ENCODE data around the gene CEACAM3. TPM values are rescaled to one million over a fixed set of nuclear protein-coding genes. Genes with fewer than 3 reads are reported as not detected.

CEACAM3 gene
- total and polyA plus RNA-seq, 2 donors from 2014 or later: 0.69 TPM; not detected in 1

DNA sequence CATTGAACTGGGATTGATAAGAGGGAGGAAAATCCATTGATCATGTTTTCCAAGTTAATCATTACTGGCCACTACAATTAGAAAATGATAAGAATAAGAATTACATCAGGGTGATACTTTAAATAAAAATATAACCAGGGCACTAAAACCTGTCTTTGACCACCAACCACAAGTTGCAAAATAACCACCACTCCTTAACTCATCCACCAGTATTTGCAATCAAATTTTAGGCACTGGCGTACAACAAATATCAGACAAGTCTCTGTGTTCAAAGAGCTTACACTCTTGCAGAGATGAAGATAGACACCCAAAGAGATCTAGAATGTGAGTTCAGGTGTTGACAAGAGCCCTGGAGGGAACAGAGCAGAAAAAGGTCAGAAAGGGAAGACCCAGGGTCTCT lies 514 bp downstream of the CEACAM3 start:
- FAIRE-seq (no peak), DNase-seq (no peak)
- Histone ChIP-seq H3K4me1 (ENCODE audit: control insufficient read depth in 2 of 3, insufficient read depth in 2 of 3, low read depth in 1 of 3, low read length in 3 of 3) (no peaks in the 10 kb centered on the region), H3K27ac (ENCODE audit: low read depth in 2 of 2, low read length in 2 of 2) (no peak overlapping the region), H3K27me3 (ENCODE audit: control insufficient read depth, insufficient read depth, low read length) (no peaks in the 10 kb centered on the region), H3K9me3 (ENCODE audit: control insufficient read depth in 2 of 3, insufficient read depth in 1 of 3, low read length in 3 of 3) (peaks cover 0 to 3% (median 0%) of the 10 kb centered on the region in 3 donors), H3K4me3 (ENCODE audit: low read length in 3 of 3) (no peak overlapping the region), H3K36me3 (ENCODE audit: control insufficient read depth in 2 of 3, insufficient read depth in 3 of 3, low read length in 3 of 3) (no peaks in the 10 kb centered on the region), H3K9ac (ENCODE audit: low read length in 3 of 3) (no peak overlapping the region)
- TF ChIP-seq, protein P1, sequence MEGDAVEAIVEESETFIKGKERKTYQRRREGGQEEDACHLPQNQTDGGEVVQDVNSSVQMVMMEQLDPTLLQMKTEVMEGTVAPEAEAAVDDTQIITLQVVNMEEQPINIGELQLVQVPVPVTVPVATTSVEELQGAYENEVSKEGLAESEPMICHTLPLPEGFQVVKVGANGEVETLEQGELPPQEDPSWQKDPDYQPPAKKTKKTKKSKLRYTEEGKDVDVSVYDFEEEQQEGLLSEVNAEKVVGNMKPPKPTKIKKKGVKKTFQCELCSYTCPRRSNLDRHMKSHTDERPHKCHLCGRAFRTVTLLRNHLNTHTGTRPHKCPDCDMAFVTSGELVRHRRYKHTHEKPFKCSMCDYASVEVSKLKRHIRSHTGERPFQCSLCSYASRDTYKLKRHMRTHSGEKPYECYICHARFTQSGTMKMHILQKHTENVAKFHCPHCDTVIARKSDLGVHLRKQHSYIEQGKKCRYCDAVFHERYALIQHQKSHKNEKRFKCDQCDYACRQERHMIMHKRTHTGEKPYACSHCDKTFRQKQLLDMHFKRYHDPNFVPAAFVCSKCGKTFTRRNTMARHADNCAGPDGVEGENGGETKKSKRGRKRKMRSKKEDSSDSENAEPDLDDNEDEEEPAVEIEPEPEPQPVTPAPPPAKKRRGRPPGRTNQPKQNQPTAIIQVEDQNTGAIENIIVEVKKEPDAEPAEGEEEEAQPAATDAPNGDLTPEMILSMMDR (IDR thresholded peaks at IDR 0.05; ENCODE audit: borderline replicate concordance, extremely low read depth, insufficient read depth): no peak
- intact Hi-C loops (cut with DNase I): no loop called here

DNA sequence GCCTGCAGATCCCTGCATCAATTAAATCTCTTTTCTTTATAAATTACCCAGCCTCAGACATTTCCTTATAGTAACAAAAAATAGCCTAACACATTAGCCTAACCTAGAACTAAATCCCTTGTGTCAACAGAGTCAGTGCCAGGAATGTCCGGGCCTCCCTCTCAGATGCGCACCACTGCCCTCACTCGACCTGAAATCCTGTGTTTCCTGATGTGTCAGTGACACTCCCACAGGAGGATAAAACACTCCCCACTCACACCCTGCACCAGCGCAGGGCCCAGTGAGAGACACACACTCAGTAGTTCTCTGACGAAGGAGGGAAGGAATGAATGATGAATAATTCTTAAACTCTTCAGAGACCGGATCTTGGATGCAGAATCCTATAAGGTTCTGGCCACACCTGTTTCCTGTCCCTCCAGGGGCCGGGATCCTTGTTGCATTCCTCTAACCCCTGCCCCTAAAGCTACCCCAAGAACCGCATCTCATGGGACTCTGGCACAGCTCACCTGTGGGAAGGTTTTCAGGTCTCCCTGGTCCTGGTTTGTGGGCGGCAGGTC lies 3.1 kb downstream of the CEACAM3 start:
- FAIRE-seq (no peak), DNase-seq (peak; percentile 52 to 79 (median 77))
- no peaks in the 10 kb centered on the region for H3K27me3 ChIP-seq (ENCODE audit: control insufficient read depth, insufficient read depth, low read length)
- H3K4me3 ChIP-seq (ENCODE audit: low read length in 3 of 3): no peak overlapping the region
- peaks cover 0 to 3% (median 0%) of the 10 kb centered on the region in 3 donors for H3K9me3 ChIP-seq (ENCODE audit: control insufficient read depth in 2 of 3, insufficient read depth in 1 of 3, low read length in 3 of 3)
- no peaks in the 10 kb centered on the region for H3K36me3 ChIP-seq (ENCODE audit: control insufficient read depth in 2 of 3, insufficient read depth in 3 of 3, low read length in 3 of 3)
- TF ChIP-seq, protein P1 (IDR thresholded peaks at IDR 0.05; ENCODE audit: borderline replicate concordance, extremely low read depth, insufficient read depth): no peak
- no peak overlapping the region for H3K9ac ChIP-seq (ENCODE audit: low read length in 3 of 3)
- no peaks in the 10 kb centered on the region for H3K4me1 ChIP-seq (ENCODE audit: control insufficient read depth in 2 of 3, insufficient read depth in 2 of 3, low read depth in 1 of 3, low read length in 3 of 3)
- intact Hi-C loops (cut with DNase I): no loop called here
- H3K27ac ChIP-seq (ENCODE audit: low read depth in 2 of 2, low read length in 2 of 2): no peak overlapping the region

DNA sequence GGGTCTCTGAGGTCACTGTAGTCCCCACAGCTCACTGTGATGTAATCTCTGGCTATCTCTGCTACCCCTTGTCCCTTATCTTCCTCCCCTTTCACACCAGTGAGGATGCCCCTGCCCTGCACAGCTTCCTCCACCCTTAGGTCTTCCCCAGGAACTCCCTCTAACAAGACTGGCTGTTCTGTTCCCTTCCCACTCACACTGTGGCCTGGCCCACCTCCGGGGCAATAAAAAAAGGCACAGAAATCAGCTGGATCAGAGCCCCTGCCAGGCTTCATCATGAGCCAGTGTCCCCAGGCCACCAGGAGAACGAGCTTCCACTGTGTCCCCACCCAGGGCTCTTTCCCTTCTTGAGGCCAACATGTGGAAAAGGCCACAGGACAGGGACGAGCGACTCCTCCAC lies 4.6 kb downstream of the CEACAM3 start:
- FAIRE-seq: no peak
- no peaks in the 10 kb centered on the region for H3K36me3 ChIP-seq (ENCODE audit: control insufficient read depth in 2 of 3, insufficient read depth in 3 of 3, low read length in 3 of 3)
- no peaks in the 10 kb centered on the region for H3K4me1 ChIP-seq (ENCODE audit: control insufficient read depth in 2 of 3, insufficient read depth in 2 of 3, low read depth in 1 of 3, low read length in 3 of 3)
- peaks cover 0 to 3% (median 0%) of the 10 kb centered on the region in 3 donors for H3K9me3 ChIP-seq (ENCODE audit: control insufficient read depth in 2 of 3, insufficient read depth in 1 of 3, low read length in 3 of 3)
- TF ChIP-seq, protein P1 (IDR thresholded peaks at IDR 0.05; ENCODE audit: borderline replicate concordance, extremely low read depth, insufficient read depth): no peak
- no peak overlapping the region for H3K9ac ChIP-seq (ENCODE audit: low read length in 3 of 3)
- H3K27ac ChIP-seq (ENCODE audit: low read depth in 2 of 2, low read length in 2 of 2): no peak overlapping the region
- intact Hi-C loops (cut with DNase I): no loop called here
- no peak overlapping the region for H3K4me3 ChIP-seq (ENCODE audit: low read length in 3 of 3)
- H3K27me3 ChIP-seq (ENCODE audit: control insufficient read depth, insufficient read depth, low read length): no peaks in the 10 kb centered on the region
- no peak for DNase-seq

DNA sequence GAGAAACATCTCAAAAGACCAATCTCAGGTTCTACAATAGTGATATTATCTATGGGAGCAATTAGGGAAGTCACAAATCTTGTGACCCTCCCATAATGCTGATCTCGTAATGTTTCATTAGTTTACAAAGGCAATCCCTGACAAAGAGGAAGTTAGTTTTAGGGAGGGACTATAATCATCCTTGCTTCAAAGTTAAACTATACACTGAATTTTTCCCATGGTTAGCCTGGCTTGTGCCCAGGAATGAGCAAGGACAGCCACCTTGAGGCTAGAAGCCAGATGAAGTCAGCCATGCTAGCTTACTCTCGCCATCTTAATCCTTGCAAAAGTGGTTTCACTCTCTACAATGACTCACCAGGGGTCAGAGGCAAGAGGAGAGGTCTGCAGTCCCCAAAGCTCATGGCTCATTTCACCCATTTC lies 5.4 kb downstream of the CEACAM3 start:
- Histone ChIP-seq H3K4me1 (ENCODE audit: control insufficient read depth in 2 of 3, insufficient read depth in 2 of 3, low read depth in 1 of 3, low read length in 3 of 3) (no peaks in the 10 kb centered on the region), H3K9me3 (ENCODE audit: control insufficient read depth in 2 of 3, insufficient read depth in 1 of 3, low read length in 3 of 3) (peaks cover 0 to 3% (median 0%) of the 10 kb centered on the region in 3 donors), H3K36me3 (ENCODE audit: control insufficient read depth in 2 of 3, insufficient read depth in 3 of 3, low read length in 3 of 3) (no peaks in the 10 kb centered on the region), H3K27me3 (ENCODE audit: control insufficient read depth, insufficient read depth, low read length) (no peaks in the 10 kb centered on the region), H3K9ac (ENCODE audit: low read length in 3 of 3) (no peak overlapping the region), H3K27ac (ENCODE audit: low read depth in 2 of 2, low read length in 2 of 2) (peak overlapping the region in 1 of 2 donors; percentile 37), H3K4me3 (ENCODE audit: low read length in 3 of 3) (no peak overlapping the region)
- FAIRE-seq (no peak), DNase-seq (no peak)
- TF ChIP-seq, protein P1 (IDR thresholded peaks at IDR 0.05; ENCODE audit: borderline replicate concordance, extremely low read depth, insufficient read depth): no peak
- intact Hi-C loops (cut with DNase I): no loop called here

All from kidney (tissue), 14 donors.